GM21737 (cell line): ENCODE measurements around the gene EIF2B5.
A peak's percentile ranks its signal among the peaks of the same experiment; 100 is the strongest.
"Not testable (repeated sequence)": the region's sequence is repeated elsewhere in the genome, so short reads cannot be mapped to it uniquely, and the experiment has no call there.

Source experiments
- ATAC-seq: cut with Tn5 transposase; IDR thresholded peaks from one replicate; pipeline ENCODE4 v1.9.1; 2021; ENCODE audit warnings: mild to moderate bottlenecking, moderate library complexity; ENCODE audit not compliant: unreplicated experiment

The EIF2B5 gene

GRCh38 chr3:184135149-184135910 lies at the start of gene EIF2B5:
Gene EIF2B5, plus strand, starts transcription at chr3:184135358. Its CDS starts 28 bp downstream, at chr3:184135386.
- ATAC-seq: peak; percentile 86

- no peak for ATAC-seq
Measured at GRCh38 chr3:184085389-184085852, 49.7 kb upstream of the EIF2B5 start.

- ATAC-seq: no peak
Measured at GRCh38 chr3:184092199-184092598, 43.0 kb upstream of the EIF2B5 start.

GRCh38 chr3:184096811-184097383 lies 38.3 kb upstream of the EIF2B5 start, which contains the start of gene HTR3E:
Gene HTR3E, plus strand, starts transcription at chr3:184097064. Its CDS starts 466 bp downstream, at chr3:184097530.
- ATAC-seq: no peak

- no peak for ATAC-seq
Measured at GRCh38 chr3:184097556-184097955, 37.6 kb upstream of the EIF2B5 start.

- ATAC-seq: no peak
Measured at GRCh38 chr3:184099806-184100686, 35.1 kb upstream of the EIF2B5 start.

GRCh38 chr3:184110316-184110725 lies 24.8 kb upstream of the EIF2B5 start:
- no peak for ATAC-seq

GRCh38 chr3:184116017-184116416 lies 19.1 kb upstream of the EIF2B5 start:
- ATAC-seq: no peak

- no peak for ATAC-seq
Measured at GRCh38 chr3:184117636-184118035, 17.5 kb upstream of the EIF2B5 start.

- not testable (repeated sequence) for ATAC-seq
Measured at GRCh38 chr3:184121031-184121430, 14.1 kb upstream of the EIF2B5 start.

GRCh38 chr3:184126006-184126405 lies 9.2 kb upstream of the EIF2B5 start:
- ATAC-seq: no peak

GRCh38 chr3:184129012-184129411 lies 6.1 kb upstream of the EIF2B5 start:
- ATAC-seq: no peak

- no peak for ATAC-seq
Measured at GRCh38 chr3:184132945-184133344, 2.2 kb upstream of the EIF2B5 start.

- no peak for ATAC-seq
Measured at GRCh38 chr3:184133840-184134745, 1.1 kb upstream of the EIF2B5 start.

- no peak for ATAC-seq
Measured at GRCh38 chr3:184134746-184135148, 411 bp upstream of the EIF2B5 start.

- no peak for ATAC-seq
Measured at GRCh38 chr3:184135911-184136260, 728 bp downstream of the EIF2B5 start.

- ATAC-seq: no peak
Measured at GRCh38 chr3:184140436-184140835, 5.3 kb downstream of the EIF2B5 start.

- no peak for ATAC-seq
Measured at GRCh38 chr3:184142199-184142598, 7.0 kb downstream of the EIF2B5 start.

GRCh38 chr3:184143327-184143726 lies 8.2 kb downstream of the EIF2B5 start:
- ATAC-seq: no peak

- no peak for ATAC-seq
Measured at GRCh38 chr3:184144505-184144904, 9.3 kb downstream of the EIF2B5 start.
